SK-N-SH (cell line): ENCODE measurements around the gene KRTAP20-3. TPM values are rescaled to one million over a fixed set of nuclear protein-coding genes. Genes with fewer than 3 reads are reported as not detected.
A peak's percentile ranks its signal among the peaks of the same experiment; 100 is the strongest.

Experiments used
- CTCF ChIA-PET: fragments of 300-600, 350-600 bp; formaldehyde crosslinking; extraction: SDS; loops from one replicate; lab custom pipeline; 2021; lab: Yijun Ruan, JAX
- POLR2A ChIA-PET: fragments of 350-600 bp; sonication (Branson Sonifier 250); formaldehyde crosslinking; extraction: SDS; loops from one replicate; lab custom pipeline; 2020; ENCODE audit warnings: antibody characterized with exemption, inconsistent platforms; lab: Yijun Ruan, JAX
- DNase-seq: peaks from one replicate; pipeline ENCODE4 v3.0.0; 2012
- H2AFZ ChIP-seq: fragments of 200-600 bp; sonication (generic); 2 replicates; pipeline ENCODE4 v1.8.1; 2016; ENCODE audit warnings: antibody characterized with exemption, mild to moderate bottlenecking, low read depth
- H3F3A ChIP-seq: fragments of 200-600 bp; sonication (generic); replicated peaks from 2 replicates; pipeline ENCODE3; 2016; ENCODE audit warnings: antibody characterized with exemption, mild to moderate bottlenecking; ENCODE audit not compliant: insufficient read depth
- H3K27ac ChIP-seq, 2 experiments: fragments of 200-500 bp in 1 of 2; fragments of 200-600 bp in 1 of 2; sonication (Bioruptor generic) in 1 of 2; sonication (generic), shearing (Covaris generic) in 1 of 2; 2 replicates each; pipeline versions ENCODE4 v1.5.1 to v1.6.1; 2014 to 2016; ENCODE audit warnings: low read depth in 2 of 2, inconsistent platforms in 1 of 2, low read length in 1 of 2, mild to moderate bottlenecking in 1 of 2, mixed read lengths in 1 of 2
- H3K27me3 ChIP-seq: fragments of 200-600 bp; sonication (generic), shearing (Covaris generic); 2 replicates; pipeline ENCODE4 v1.6.1; 2016; ENCODE audit warnings: mixed run types; ENCODE audit not compliant: insufficient read depth
- H3K36me3 ChIP-seq, 2 experiments: fragments of 200-500 bp in 1 of 2; fragments of 200-600 bp in 1 of 2; sonication (Bioruptor generic) in 1 of 2; sonication (generic) in 1 of 2; replicated peaks in 1 of 2; 2 replicates each; pipeline versions ENCODE3 to v1.5.1; 2014 to 2016; ENCODE audit warnings: low read length in 1 of 2, mild to moderate bottlenecking in 1 of 2; ENCODE audit not compliant: insufficient read depth in 2 of 2, control insufficient read depth in 1 of 2
- H3K4me1 ChIP-seq, 2 experiments: fragments of 200-500 bp in 1 of 2; fragments of 200-600 bp in 1 of 2; sonication (Bioruptor generic) in 1 of 2; sonication (generic), shearing (Covaris generic) in 1 of 2; 2 replicates each; pipeline versions ENCODE4 v1.5.1 to v1.6.1; 2014 to 2016; ENCODE audit warnings: low read depth in 1 of 2, low read length in 1 of 2, mixed run types in 1 of 2; ENCODE audit not compliant: insufficient read depth in 2 of 2, control insufficient read depth in 1 of 2
- H3K4me2 ChIP-seq: fragments of 200-600 bp; sonication (generic), shearing (Covaris generic); 2 replicates; pipeline ENCODE4 v1.6.1; 2017; ENCODE audit warnings: mixed run types
- H3K4me3 ChIP-seq, 2 experiments: fragments of 200-500 bp in 1 of 2; fragments of 200-600 bp in 1 of 2; sonication (Bioruptor generic) in 1 of 2; sonication (generic), shearing (Covaris generic) in 1 of 2; 2 replicates each; pipeline versions ENCODE4 v1.5.1 to v1.8.1; 2014 to 2016; ENCODE audit warnings: low read depth in 2 of 2, inconsistent platforms in 1 of 2, low read length in 1 of 2, mild to moderate bottlenecking in 1 of 2, mixed read lengths in 1 of 2, moderate library complexity in 1 of 2
- H3K79me2 ChIP-seq: fragments of 200-600 bp; sonication (generic); 2 replicates; pipeline ENCODE4 v1.8.1; 2017; ENCODE audit warnings: mild to moderate bottlenecking; ENCODE audit not compliant: insufficient read depth
- H3K9ac ChIP-seq: fragments of 200-600 bp; sonication (generic); 2 replicates; pipeline ENCODE4 v1.6.1; 2017; ENCODE audit warnings: mixed run types
- H3K9me2 ChIP-seq: fragments of 200-600 bp; sonication (generic); 2 replicates; pipeline ENCODE4 v1.6.1; 2017; ENCODE audit warnings: mixed run types
- H3K9me3 ChIP-seq: fragments of 200-600 bp; sonication (generic); 2 replicates; pipeline ENCODE4 v1.6.1; 2017; ENCODE audit warnings: mixed run types, mild to moderate bottlenecking, moderate library complexity
- H4K20me1 ChIP-seq: fragments of 200-600 bp; sonication (generic); 2 replicates; pipeline ENCODE4 v1.6.1; 2017; ENCODE audit warnings: mild to moderate bottlenecking, mixed run types; ENCODE audit not compliant: insufficient read depth
- CHD2 ChIP-seq: fragments of 150-350 bp; IDR thresholded peaks from 2 replicates; pipeline ENCODE4 v1.6.1; 2018; ENCODE audit warnings: low read length; ENCODE audit not compliant: partially characterized antibody
- CTCF ChIP-seq: fragments of 200-600 bp; sonication (generic); IDR thresholded peaks from 2 replicates; pipeline ENCODE4 v1.6.1; 2017; ENCODE audit warnings: antibody characterized with exemption, mild to moderate bottlenecking, moderate library complexity
- ELF1 ChIP-seq: IDR thresholded peaks from 2 replicates; pipeline ENCODE4 v1.4.0; 2012
- EP300 ChIP-seq, 2 experiments: IDR thresholded peaks; 2 replicates each; pipeline versions ENCODE4 v1.4.0 to v1.6.1; 2012; ENCODE audit warnings: borderline replicate concordance in 1 of 2, low read depth in 1 of 2, low read length in 1 of 2
- EZH2phosphoT487 ChIP-seq: fragments of 200-600 bp; sonication (generic); IDR thresholded peaks from 2 replicates; pipeline ENCODE4 v1.6.1; 2017; ENCODE audit warnings: low read depth, mixed run types, mild to moderate bottlenecking, antibody characterized with exemption, moderate library complexity, borderline replicate concordance
- FOSL2 ChIP-seq: IDR thresholded peaks from 2 replicates; pipeline ENCODE4 v1.4.0; 2012; ENCODE audit warnings: low read depth, mild to moderate bottlenecking, moderate library complexity, borderline replicate concordance
- FOXM1 ChIP-seq: IDR thresholded peaks from 2 replicates; pipeline ENCODE4 v1.4.0; 2012; ENCODE audit warnings: low read depth, mild to moderate bottlenecking
- IRF3 ChIP-seq: fragments of 150-350 bp; IDR thresholded peaks from 2 replicates; pipeline ENCODE4 v1.6.1; 2016; ENCODE audit warnings: mild to moderate bottlenecking, low read depth, low read length
- JUND ChIP-seq: IDR thresholded peaks from 2 replicates; pipeline ENCODE4 v1.4.0; 2012
- MAX ChIP-seq: IDR thresholded peaks from 2 replicates; pipeline ENCODE4 v1.4.0; 2012; ENCODE audit warnings: low read depth
- MXI1 ChIP-seq: IDR thresholded peaks from 2 replicates; pipeline ENCODE4 v1.6.1; 2012; ENCODE audit warnings: mild to moderate bottlenecking, low read depth, low read length, improper control_type of control experiment
- NFIC ChIP-seq: IDR thresholded peaks from 2 replicates; pipeline ENCODE4 v1.4.0; 2012; ENCODE audit warnings: borderline replicate concordance
- POLR2AphosphoS5 ChIP-seq: IDR thresholded peaks from 2 replicates; pipeline ENCODE4 v1.6.1; 2012; ENCODE audit warnings: low read depth, low read length
- RCOR1 ChIP-seq: fragments of 150-350 bp; IDR thresholded peaks from 2 replicates; pipeline ENCODE4 v1.6.1; 2017; ENCODE audit warnings: antibody characterized with exemption, low read length
- RFX5 ChIP-seq: IDR thresholded peaks from 2 replicates; pipeline ENCODE4 v1.6.1; 2012; ENCODE audit warnings: mild to moderate bottlenecking, improper control_type of control experiment, low read length
- RXRA ChIP-seq: IDR thresholded peaks from 2 replicates; pipeline ENCODE4 v1.4.0; 2012; ENCODE audit warnings: low read depth, mild to moderate bottlenecking, borderline replicate concordance
- SMC3 ChIP-seq: IDR thresholded peaks from 2 replicates; pipeline ENCODE4 v1.6.1; 2012; ENCODE audit warnings: low read depth, low read length, improper control_type of control experiment
- WGBS: methylation state at CpG from one replicate; pipeline ENCODE4 v1.1.6; 2017; ENCODE audit warnings: low lambda C conversion rate; 5-methylcytosine and 5-hydroxymethylcytosine counted together
- polyA plus RNA-seq, 3 experiments: library from polyadenylated mRNA; depleted of rRNA; stranded (reverse); fragments of >200 nt; gene quantifications; 2 replicates each; pipeline ENCODE4 v1.2.3, GENCODE V29; 2012
- TF ChIP-seq, protein P1 (sequence below): IDR thresholded peaks from 2 replicates; pipeline ENCODE4; 2012

Gene KRTAP20-3
- polyA plus RNA-seq, 1 of the 3 experiments (the other 2 are of a cell fraction) = not detected

DNA sequence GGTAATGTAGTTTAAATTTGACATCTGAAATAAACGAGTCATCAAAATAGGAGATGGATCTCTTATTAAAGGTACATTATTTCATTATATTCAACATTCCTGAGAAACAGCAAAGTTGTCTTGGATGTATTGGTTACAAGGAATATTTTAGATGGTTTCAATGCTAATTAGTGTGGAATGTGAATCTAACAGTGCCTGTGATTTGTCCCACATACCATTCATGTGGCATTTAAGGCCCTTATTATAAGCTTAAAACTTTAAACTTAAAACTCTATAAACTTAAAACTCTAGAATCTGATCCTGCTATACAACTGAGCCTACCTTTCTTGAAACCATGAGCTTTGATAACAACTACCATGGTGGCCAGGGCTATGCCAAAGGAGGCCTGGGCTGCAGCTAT is 41.9 kb upstream of the KRTAP20-3 start, which contains the start of gene KRTAP22-1:
Gene KRTAP22-1 (plus strand): TSS at position 301 of the 400 bp plus-strand sequence.
- Histone ChIP-seq H3K4me3 (no peak within 1 kb of the TSS), H3K27me3 (no peaks in the 10 kb centered on the region), H3K9me3 (no peaks in the 10 kb centered on the region), H3K4me2 (no peak within 1 kb of the TSS), H3K79me2 (no peaks in the 10 kb centered on the region), H4K20me1 (no peaks in the 10 kb centered on the region), H3F3A (no peaks in the 10 kb centered on the region), H3K9ac (no peak within 1 kb of the TSS), H3K27ac (no peak within 1 kb of the TSS), H2AFZ (no peak within 1 kb of the TSS), H3K4me1 (no peaks in the 10 kb centered on the region), H3K9me2 (no peaks in the 10 kb centered on the region), H3K36me3 (no peaks in the 10 kb centered on the region)
- CTCF ChIA-PET = interaction anchor here (0.6 to 1.0 kb wide), 2 partner anchors 9 to 48 kb away, joined by 3 read pairs; no protein-coding TSS in a partner anchor
- DNase-seq = no peak
- 4% methylated on average over 1 of the region's 1 CpG for WGBS
- POLR2A ChIA-PET = no interaction called here
- TF ChIP-seq RXRA (no peak), FOXM1 (no peak), NFIC (no peak), CHD2 (no peak), RCOR1 (no peak), JUND (no peak)

- Histone ChIP-seq H3K27ac (no peak overlapping the region), H3K4me1 (no peaks in the 10 kb centered on the region), H3K9me2 (no peaks in the 10 kb centered on the region), H3K27me3 (no peaks in the 10 kb centered on the region), H3K4me2 (no peak overlapping the region), H3K4me3 (no peak overlapping the region), H3K79me2 (no peaks in the 10 kb centered on the region), H3K36me3 (no peaks in the 10 kb centered on the region), H2AFZ (no peak overlapping the region), H4K20me1 (no peaks in the 10 kb centered on the region), H3F3A (no peaks in the 10 kb centered on the region), H3K9me3 (no peaks in the 10 kb centered on the region), H3K9ac (no peak overlapping the region)
- CTCF ChIA-PET = no interaction called here
- WGBS = 0% methylated on average over 2 of the region's 2 CpGs
- no peak for DNase-seq
- POLR2A ChIA-PET = no interaction called here
- TF ChIP-seq RXRA = no peak
- no peak for TF ChIP-seq EZH2phosphoT487
- peak; percentile 21; the same call in 1 of the 2 replicates for TF ChIP-seq CTCF
Observed at GRCh38 chr21:30605968-30606367, 36.7 kb upstream of the KRTAP20-3 start.

DNA sequence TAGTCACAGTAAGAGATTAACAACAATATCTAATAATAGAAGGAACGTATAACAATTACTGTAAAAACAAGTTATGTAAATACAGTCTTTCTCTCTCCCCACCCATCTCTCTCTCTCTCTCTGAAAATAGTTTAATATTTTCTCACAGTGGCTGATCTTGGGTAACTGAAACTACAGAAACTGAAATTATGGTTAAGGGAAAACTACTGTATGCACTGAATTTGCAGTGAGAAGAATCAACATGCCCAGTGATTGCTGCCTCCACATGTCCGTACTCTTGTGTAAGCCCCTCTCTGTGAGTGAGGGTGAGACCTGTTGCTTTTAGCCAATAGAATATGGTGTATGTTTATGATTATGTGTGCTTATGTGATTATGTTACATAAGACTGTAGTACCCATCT is 30.5 kb upstream of the KRTAP20-3 start:
- H3K4me3 ChIP-seq = no peak overlapping the region
- TF ChIP-seq, protein P1, sequence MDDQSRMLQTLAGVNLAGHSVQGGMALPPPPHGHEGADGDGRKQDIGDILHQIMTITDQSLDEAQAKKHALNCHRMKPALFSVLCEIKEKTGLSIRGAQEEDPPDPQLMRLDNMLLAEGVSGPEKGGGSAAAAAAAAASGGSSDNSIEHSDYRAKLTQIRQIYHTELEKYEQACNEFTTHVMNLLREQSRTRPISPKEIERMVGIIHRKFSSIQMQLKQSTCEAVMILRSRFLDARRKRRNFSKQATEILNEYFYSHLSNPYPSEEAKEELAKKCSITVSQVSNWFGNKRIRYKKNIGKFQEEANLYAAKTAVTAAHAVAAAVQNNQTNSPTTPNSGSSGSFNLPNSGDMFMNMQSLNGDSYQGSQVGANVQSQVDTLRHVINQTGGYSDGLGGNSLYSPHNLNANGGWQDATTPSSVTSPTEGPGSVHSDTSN = no peak
- TF ChIP-seq SMC3 = no peak
- no peak for TF ChIP-seq EP300 (IDR thresholded peaks at IDR 0.05; ENCODE audit: borderline replicate concordance in 1 of 2, low read depth in 1 of 2, low read length in 1 of 2)
- no peak for TF ChIP-seq FOSL2
- TF ChIP-seq IRF3 = no peak
- TF ChIP-seq NFIC = no peak
- no peak for TF ChIP-seq POLR2AphosphoS5
- TF ChIP-seq RFX5 = no peak
- no peak for TF ChIP-seq MAX
- no peak for TF ChIP-seq ELF1
- no peak for TF ChIP-seq MXI1

More for the DNA sequence above, 30.5 kb upstream of the KRTAP20-3 start:
- Histone ChIP-seq H3K4me2 (no peak overlapping the region), H3K9me2 (no peaks in the 10 kb centered on the region), H2AFZ (no peak overlapping the region; the same call in 1 of the 2 replicates), H3K4me1 (no peaks in the 10 kb centered on the region), H3K79me2 (no peaks in the 10 kb centered on the region), H3F3A (no peaks in the 10 kb centered on the region), H4K20me1 (no peaks in the 10 kb centered on the region), H3K27ac (no peak overlapping the region), H3K27me3 (no peaks in the 10 kb centered on the region), H3K9ac (no peak overlapping the region), H3K36me3 (no peaks in the 10 kb centered on the region), H3K9me3 (no peaks in the 10 kb centered on the region)
- DNase-seq = no peak
- ChIA-PET POLR2A (no interaction called here), CTCF (no interaction called here)
- WGBS = 8% methylated on average over 2 of the region's 2 CpGs
